Adipocyte (in vitro differentiated cells): ENCODE measurements around the gene LACTBL1.
"Not testable (repeated sequence)": the region's sequence is repeated elsewhere in the genome, so short reads cannot be mapped to it uniquely, and the experiment has no call there.

Experiments used
- DNase-seq: peaks from one replicate; pipeline ENCODE4 v3.0.0-alpha.2; 2015; ENCODE audit warnings: low read depth
- H3K27me3 ChIP-seq: replicated peaks from 2 replicates; pipeline ENCODE4 v1.7.0; 2013; ENCODE audit warnings: mild to moderate bottlenecking, low read length, moderate library complexity; ENCODE audit not compliant: control insufficient read depth, insufficient read depth
- H3K36me3 ChIP-seq: 2 replicates; pipeline ENCODE4 v1.7.0; 2013; ENCODE audit warnings: low read length, mild to moderate bottlenecking, moderate library complexity; ENCODE audit not compliant: control insufficient read depth, insufficient read depth, severe bottlenecking
- H3K4me1 ChIP-seq: 2 replicates; pipeline ENCODE4 v1.7.0; 2013; ENCODE audit warnings: mild to moderate bottlenecking, low read length, moderate library complexity; ENCODE audit not compliant: control insufficient read depth, insufficient read depth
- H3K4me3 ChIP-seq: 2 replicates; pipeline ENCODE4 v1.7.0; 2013; ENCODE audit warnings: mild to moderate bottlenecking, low read length, moderate library complexity
- H3K9ac ChIP-seq: 2 replicates; pipeline ENCODE4 v1.7.0; 2013; ENCODE audit warnings: mild to moderate bottlenecking, low read length, moderate library complexity
- H3K9me3 ChIP-seq: 2 replicates; pipeline ENCODE4 v1.7.0; 2013; ENCODE audit warnings: mild to moderate bottlenecking, low read length, moderate library complexity; ENCODE audit not compliant: control insufficient read depth

Gene LACTBL1

DNA sequence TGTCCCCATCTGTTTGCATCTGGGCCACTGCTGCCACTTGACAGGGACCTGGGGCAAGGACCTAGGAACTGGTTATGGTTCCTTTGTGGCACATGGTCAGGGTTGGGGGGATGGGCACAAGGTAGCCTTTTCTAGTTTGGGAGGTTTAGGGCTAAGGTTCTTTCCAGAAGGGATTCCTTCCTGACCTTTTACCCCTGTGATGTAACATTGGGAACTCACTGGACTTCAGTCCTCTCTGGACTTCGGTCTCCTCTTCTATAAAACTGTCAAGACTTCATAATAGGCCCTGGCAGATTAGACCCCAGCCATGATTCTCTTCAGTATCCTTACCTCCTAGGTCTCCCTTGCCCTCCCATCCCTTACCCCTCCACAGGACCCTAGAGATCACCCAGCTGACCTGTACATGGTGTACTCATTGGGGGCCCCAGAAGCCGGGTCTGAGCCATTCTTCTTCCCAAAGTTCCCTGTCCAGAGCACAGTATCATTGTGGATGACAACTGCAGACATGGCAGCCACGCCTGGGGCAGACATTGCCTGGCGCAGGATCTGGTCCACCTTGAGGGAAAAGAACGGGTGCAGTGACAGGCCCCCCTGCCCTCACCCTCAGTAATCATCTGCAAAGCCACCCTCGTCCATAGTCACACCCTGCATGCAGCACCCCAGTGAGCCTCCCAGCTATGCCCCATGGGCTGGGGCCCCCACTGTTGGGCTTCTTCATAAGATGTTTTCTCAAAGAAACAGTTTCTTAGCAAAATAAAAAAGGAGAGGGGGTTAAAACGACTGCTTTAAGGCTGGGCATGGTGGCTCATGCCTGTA is 12.9 kb downstream of the LACTBL1 start:
- Histone ChIP-seq H3K4me3 (no peak overlapping the region), H3K9me3 (no peaks in the 10 kb centered on the region), H3K9ac (no peak overlapping the region), H3K36me3 (no peaks in the 10 kb centered on the region), H3K27me3 (peaks cover 52% of the 10 kb centered on the region), H3K4me1 (no peaks in the 10 kb centered on the region)
- DNase-seq, result no peak

GRCh38 chr1:22958556-22958955 is 14.1 kb downstream of the LACTBL1 start:
- no peak for DNase-seq
- Histone ChIP-seq H3K36me3 (no peaks in the 10 kb centered on the region), H3K4me1 (no peaks in the 10 kb centered on the region), H3K4me3 (no peak overlapping the region), H3K9ac (no peak overlapping the region), H3K9me3 (no peaks in the 10 kb centered on the region), H3K27me3 (peaks cover 56% of the 10 kb centered on the region)

DNA sequence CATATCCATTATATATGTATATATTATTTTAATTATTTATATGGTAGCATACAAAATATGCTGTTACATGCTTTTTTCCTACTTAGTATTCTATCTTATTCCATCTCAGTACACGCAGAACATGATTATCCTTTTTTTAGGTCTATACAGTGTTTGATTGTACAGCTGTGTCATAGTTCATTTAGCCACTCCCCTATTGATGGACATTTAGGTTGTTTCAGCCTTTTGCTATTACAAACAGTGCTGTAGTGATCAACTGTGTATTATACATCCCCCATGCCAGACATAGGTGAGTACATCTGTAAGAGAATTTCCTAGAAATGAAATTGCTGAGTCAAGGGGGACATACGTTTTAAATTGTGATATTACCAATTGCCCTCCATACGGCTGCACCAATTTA is 15.6 kb downstream of the LACTBL1 start:
- no peaks in the 10 kb centered on the region for H3K9me3 ChIP-seq
- no peak for DNase-seq
- H3K4me1 ChIP-seq, result no peaks in the 10 kb centered on the region
- H3K27me3 ChIP-seq, result peaks cover 57% of the 10 kb centered on the region
- no peaks in the 10 kb centered on the region for H3K36me3 ChIP-seq
- H3K4me3 ChIP-seq, result no peak overlapping the region
- H3K9ac ChIP-seq, result no peak overlapping the region

DNA sequence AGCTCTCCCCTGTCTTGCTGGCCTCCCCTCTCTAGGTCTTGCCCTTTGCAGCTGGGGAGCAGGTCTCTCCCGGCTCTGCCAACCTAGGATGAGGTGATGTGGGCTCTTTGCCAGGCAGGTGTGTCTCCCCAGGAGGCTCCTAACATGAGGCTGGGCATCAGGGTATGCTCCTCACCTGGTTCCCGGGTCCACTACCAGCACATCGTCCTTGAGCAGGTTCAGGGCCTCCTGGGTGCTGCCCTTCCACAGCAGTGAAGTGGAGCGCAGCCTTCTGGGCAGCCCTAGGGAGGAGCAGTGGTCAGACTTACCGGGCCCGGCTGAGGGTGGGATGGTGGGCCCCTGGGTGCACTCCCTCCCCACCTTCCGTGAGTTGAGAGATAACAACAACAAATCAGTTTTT is 17.5 kb downstream of the LACTBL1 start:
- H3K4me1 ChIP-seq, result no peaks in the 10 kb centered on the region
- DNase-seq, result no peak
- no peaks in the 10 kb centered on the region for H3K9me3 ChIP-seq
- peaks cover 59% of the 10 kb centered on the region for H3K27me3 ChIP-seq
- H3K4me3 ChIP-seq, result no peak overlapping the region
- no peaks in the 10 kb centered on the region for H3K36me3 ChIP-seq
- no peak overlapping the region for H3K9ac ChIP-seq

GRCh38 chr1:22953740-22954141 is 18.9 kb downstream of the LACTBL1 start:
- peaks cover 8% of the 10 kb centered on the region for H3K4me1 ChIP-seq
- no peak overlapping the region for H3K4me3 ChIP-seq
- no peak overlapping the region for H3K9ac ChIP-seq
- peaks cover 50% of the 10 kb centered on the region for H3K27me3 ChIP-seq
- no peaks in the 10 kb centered on the region for H3K36me3 ChIP-seq
- H3K9me3 ChIP-seq, result no peaks in the 10 kb centered on the region
- DNase-seq, result no peak

DNA sequence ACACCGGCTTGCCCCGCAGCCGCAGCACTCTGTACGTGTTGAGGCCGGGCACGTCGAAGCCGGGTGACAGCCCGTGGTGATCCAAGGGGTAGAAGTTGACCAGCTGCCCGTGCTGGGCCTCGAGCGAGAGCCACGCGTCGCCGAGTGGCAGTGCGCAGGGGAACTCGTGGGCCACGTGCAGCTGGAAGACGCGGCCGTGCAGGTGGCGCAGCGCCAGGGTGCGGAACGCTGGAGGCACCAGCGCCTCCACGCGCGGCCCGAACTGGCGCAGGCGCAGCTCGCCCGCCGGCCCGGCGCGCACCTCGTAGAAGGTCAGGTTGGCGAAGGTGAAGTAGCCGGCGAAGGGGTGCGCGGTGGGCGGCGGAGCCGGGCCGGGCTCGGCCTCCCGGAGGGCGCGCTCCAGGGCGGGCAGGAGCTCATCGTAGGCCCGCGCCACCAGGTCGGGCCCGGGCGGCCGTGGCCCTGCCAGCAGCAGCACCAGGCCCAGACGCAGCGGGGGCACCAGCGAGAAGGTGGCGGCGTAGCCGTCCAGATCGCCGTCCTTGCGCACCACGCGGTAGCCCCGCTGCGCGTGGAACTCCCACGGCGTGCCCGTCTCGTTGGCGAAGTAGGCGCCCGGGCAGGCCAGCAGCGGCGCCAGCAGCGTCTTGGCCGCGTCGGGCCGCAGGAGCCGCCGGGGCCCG is 19.5 kb downstream of the LACTBL1 start:
- Histone ChIP-seq H3K9me3 (no peaks in the 10 kb centered on the region), H3K9ac (no peak overlapping the region), H3K4me3 (no peak overlapping the region), H3K27me3 (peaks cover 48% of the 10 kb centered on the region), H3K36me3 (no peaks in the 10 kb centered on the region), H3K4me1 (peaks cover 8% of the 10 kb centered on the region)
- no peak for DNase-seq

DNA sequence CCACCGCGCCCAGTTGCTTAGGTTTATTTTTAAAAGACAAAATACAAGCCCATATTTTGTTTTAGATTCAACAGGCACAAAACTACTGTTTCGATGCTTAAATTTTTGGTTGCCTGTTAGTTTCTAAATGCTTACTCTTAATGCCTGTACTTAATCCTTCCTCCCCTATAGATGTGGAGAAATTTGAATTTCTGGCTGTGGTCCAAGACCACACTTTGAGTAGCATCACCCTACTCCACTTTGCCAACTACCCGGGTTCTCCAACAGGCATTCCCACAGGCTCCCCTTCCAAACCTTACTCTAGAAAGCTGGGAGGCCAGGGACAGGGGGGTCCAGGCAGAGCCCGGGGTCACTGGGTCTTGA is 20.0 kb downstream of the LACTBL1 start:
- Histone ChIP-seq H3K36me3 (no peaks in the 10 kb centered on the region), H3K4me1 (peaks cover 8% of the 10 kb centered on the region), H3K4me3 (no peak overlapping the region), H3K9ac (no peak overlapping the region), H3K9me3 (no peaks in the 10 kb centered on the region), H3K27me3 (peaks cover 53% of the 10 kb centered on the region)
- no peak for DNase-seq

GRCh38 chr1:22951796-22952195 is 20.9 kb downstream of the LACTBL1 start:
- no peaks in the 10 kb centered on the region for H3K36me3 ChIP-seq
- peaks cover 8% of the 10 kb centered on the region for H3K4me1 ChIP-seq
- no peak overlapping the region for H3K4me3 ChIP-seq
- DNase-seq, result no peak
- no peaks in the 10 kb centered on the region for H3K9me3 ChIP-seq
- no peak overlapping the region for H3K9ac ChIP-seq
- H3K27me3 ChIP-seq, result peaks cover 58% of the 10 kb centered on the region

DNA sequence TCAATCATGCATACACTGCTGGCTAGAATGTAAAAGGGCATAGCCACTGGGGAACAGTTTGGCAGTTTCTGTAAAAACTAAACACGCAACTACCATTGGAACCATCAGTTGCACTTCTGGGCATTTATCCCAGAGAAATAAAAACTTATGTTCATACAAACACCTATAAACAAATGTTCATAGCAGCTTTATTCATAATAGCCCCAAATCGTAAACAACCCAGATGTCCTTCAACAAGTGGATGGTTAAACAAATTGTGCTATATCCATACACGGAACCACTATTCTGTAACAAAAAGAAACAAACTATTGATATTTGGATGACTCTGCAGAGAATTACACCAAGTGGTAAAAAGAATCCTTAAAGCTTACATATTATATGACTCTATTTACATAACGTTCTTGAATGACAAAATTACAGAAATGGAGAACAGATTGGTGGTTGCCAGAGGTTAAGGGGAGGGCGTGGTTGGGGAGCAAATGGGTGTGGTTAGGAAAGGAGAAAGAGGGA is 22.8 kb downstream of the LACTBL1 start:
- Histone ChIP-seq H3K36me3 (no peaks in the 10 kb centered on the region), H3K4me1 (peaks cover 8% of the 10 kb centered on the region), H3K27me3 (peaks cover 48% of the 10 kb centered on the region), H3K9ac (no peak overlapping the region), H3K4me3 (no peak overlapping the region), H3K9me3 (no peaks in the 10 kb centered on the region)
- peak; percentile 48 for DNase-seq

DNA sequence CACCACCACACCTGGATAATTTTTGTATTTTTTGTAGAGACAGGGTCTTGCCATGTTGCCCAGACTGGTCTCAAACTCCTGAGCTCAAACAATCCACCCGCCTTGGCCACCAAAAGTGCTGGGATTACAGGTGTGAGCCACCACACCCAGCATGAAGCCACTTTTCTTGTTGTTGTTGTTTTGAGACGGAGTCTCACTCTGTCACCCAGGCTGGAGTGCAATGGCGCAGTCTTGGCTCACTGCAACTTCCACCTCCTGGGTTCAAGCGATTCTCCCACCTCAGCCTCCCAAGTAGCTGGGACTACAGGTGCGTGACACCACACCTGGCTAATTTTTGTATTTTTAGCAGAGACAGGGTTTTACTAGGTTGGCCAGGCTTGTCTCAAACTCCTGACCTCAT is 27.5 kb downstream of the LACTBL1 start:
- not testable (repeated sequence) for H3K4me3 ChIP-seq, H3K4me1 ChIP-seq, H3K9ac ChIP-seq, DNase-seq, H3K36me3 ChIP-seq
- Histone ChIP-seq H3K27me3 (peaks cover 25% of the 10 kb centered on the region), H3K9me3 (peaks cover 15% of the 10 kb centered on the region)

DNA sequence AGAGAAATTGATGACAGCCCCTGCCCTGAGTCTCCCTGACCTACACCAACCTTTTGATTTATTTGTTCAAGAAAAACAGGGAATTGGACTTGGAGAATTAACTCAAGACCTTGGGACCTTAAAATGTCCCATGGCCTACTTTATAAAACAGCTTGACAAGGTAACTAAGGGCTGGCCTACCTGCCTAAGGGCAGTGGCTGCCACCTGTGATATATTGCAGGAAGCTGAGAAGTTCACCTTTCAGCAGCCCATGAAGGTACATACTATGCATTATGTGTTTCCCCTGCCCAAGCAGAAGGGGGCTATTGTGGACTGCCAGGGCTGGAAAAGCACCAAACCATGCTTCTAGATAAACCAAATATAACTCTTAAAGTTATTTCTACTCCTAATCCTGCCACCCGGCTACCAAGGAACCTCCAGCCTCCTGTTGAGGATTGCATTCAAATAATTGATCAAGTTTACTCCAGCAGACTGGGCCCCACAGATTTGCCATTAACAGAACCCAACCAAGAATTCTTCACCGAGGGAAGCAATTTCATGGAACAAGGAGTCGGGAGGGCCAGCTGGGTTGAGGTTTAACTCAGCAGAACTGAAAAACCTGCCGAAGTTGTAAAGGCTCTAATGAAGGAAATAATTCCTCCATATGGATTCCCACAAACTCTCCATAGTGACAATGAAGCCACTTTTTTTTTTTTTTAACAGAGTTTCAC is 28.2 kb downstream of the LACTBL1 start:
- Histone ChIP-seq H3K4me1 (peaks cover 3% of the 10 kb centered on the region), H3K9me3 (peaks cover 22% of the 10 kb centered on the region), H3K36me3 (no peaks in the 10 kb centered on the region), H3K4me3 (no peak overlapping the region), H3K9ac (no peak overlapping the region), H3K27me3 (peaks cover 25% of the 10 kb centered on the region)
- DNase-seq, result no peak
